Endothelial cell (in vitro differentiated cells): ENCODE measurements around the gene CDC42EP3. TPM values are rescaled to one million over a fixed set of nuclear protein-coding genes. Genes with fewer than 3 reads are reported as not detected.

ENCODE experiments used
- DNase-seq: peaks from one replicate; pipeline ENCODE4 v3.0.0; 2021; ENCODE audit warnings: low spot score
- H3K27ac Mint-ChIP-seq: one replicate; pipeline ENCODE4 v1.8.0; 2021; ENCODE audit warnings: mixed read lengths, inconsistent platforms; ENCODE audit not compliant: unreplicated experiment
- H3K27me3 Mint-ChIP-seq: one replicate; pipeline ENCODE4 v1.8.0; 2021; ENCODE audit warnings: mild to moderate bottlenecking, moderate library complexity, mixed read lengths, inconsistent platforms; ENCODE audit not compliant: unreplicated experiment
- H3K36me3 Mint-ChIP-seq: one replicate; pipeline ENCODE4 v1.8.0; 2021; ENCODE audit warnings: mild to moderate bottlenecking, low read depth, mixed read lengths, inconsistent platforms; ENCODE audit not compliant: unreplicated experiment
- H3K4me1 Mint-ChIP-seq: one replicate; pipeline ENCODE4 v1.8.0; 2021; ENCODE audit warnings: mild to moderate bottlenecking, mixed read lengths, inconsistent platforms; ENCODE audit not compliant: unreplicated experiment
- H3K4me3 Mint-ChIP-seq: one replicate; pipeline ENCODE4 v1.8.0; 2021; ENCODE audit warnings: mild to moderate bottlenecking, mixed read lengths, inconsistent platforms; ENCODE audit not compliant: unreplicated experiment
- H3K9me3 Mint-ChIP-seq: one replicate; pipeline ENCODE4 v1.8.0; 2021; ENCODE audit warnings: mixed read lengths, inconsistent platforms; ENCODE audit not compliant: unreplicated experiment
- total RNA-seq: library from RNA; stranded (reverse); fragmentation: NEBNext Ultra II Directional; extraction: Animal tissue kit (Norgen Biotek cat#: 25700); gene quantifications from one replicate; pipeline ENCODE4 v1.2.1, GENCODE V29; 2021; ENCODE audit not compliant: unreplicated experiment
- TF ChIP-seq, protein P1 (sequence below): fragments of 200-600 bp; sonication (generic); IDR thresholded peaks from one replicate; pipeline ENCODE4 v1.5.0; 2021; ENCODE audit warnings: antibody characterized with exemption; ENCODE audit not compliant: unreplicated experiment

CDC42EP3 gene
- total RNA-seq, 1 donor from 2014 or later = 53.1 TPM

DNA sequence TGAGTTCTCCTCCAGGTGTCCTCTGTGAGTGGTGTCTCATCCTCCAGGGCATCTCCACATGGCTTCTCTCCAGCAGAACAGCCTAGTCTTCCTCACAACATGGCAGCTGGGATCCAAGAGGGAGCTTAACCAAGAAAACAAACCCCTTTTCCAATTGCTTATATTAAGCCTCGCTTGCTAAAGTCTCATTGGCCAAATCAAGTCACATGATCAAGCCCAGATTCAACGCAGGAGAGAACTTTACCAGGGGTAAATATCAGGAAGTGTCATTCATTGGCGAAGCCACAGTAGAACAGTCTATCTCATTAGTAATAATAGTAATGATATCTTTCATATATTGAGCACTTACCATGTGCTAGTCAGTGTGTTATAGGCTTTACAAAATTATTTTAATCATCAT, 53.1 kb downstream of the CDC42EP3 start:
- TF ChIP-seq, protein P1, sequence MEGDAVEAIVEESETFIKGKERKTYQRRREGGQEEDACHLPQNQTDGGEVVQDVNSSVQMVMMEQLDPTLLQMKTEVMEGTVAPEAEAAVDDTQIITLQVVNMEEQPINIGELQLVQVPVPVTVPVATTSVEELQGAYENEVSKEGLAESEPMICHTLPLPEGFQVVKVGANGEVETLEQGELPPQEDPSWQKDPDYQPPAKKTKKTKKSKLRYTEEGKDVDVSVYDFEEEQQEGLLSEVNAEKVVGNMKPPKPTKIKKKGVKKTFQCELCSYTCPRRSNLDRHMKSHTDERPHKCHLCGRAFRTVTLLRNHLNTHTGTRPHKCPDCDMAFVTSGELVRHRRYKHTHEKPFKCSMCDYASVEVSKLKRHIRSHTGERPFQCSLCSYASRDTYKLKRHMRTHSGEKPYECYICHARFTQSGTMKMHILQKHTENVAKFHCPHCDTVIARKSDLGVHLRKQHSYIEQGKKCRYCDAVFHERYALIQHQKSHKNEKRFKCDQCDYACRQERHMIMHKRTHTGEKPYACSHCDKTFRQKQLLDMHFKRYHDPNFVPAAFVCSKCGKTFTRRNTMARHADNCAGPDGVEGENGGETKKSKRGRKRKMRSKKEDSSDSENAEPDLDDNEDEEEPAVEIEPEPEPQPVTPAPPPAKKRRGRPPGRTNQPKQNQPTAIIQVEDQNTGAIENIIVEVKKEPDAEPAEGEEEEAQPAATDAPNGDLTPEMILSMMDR = no peak
- no peak overlapping the region for H3K4me3 Mint-ChIP-seq
- H3K4me1 Mint-ChIP-seq = peaks cover 6% of the 10 kb centered on the region
- H3K36me3 Mint-ChIP-seq = no peaks in the 10 kb centered on the region
- H3K9me3 Mint-ChIP-seq = no peaks in the 10 kb centered on the region
- no peak overlapping the region for H3K27ac Mint-ChIP-seq
- DNase-seq = no peak
- H3K27me3 Mint-ChIP-seq = peaks cover 6% of the 10 kb centered on the region

DNA sequence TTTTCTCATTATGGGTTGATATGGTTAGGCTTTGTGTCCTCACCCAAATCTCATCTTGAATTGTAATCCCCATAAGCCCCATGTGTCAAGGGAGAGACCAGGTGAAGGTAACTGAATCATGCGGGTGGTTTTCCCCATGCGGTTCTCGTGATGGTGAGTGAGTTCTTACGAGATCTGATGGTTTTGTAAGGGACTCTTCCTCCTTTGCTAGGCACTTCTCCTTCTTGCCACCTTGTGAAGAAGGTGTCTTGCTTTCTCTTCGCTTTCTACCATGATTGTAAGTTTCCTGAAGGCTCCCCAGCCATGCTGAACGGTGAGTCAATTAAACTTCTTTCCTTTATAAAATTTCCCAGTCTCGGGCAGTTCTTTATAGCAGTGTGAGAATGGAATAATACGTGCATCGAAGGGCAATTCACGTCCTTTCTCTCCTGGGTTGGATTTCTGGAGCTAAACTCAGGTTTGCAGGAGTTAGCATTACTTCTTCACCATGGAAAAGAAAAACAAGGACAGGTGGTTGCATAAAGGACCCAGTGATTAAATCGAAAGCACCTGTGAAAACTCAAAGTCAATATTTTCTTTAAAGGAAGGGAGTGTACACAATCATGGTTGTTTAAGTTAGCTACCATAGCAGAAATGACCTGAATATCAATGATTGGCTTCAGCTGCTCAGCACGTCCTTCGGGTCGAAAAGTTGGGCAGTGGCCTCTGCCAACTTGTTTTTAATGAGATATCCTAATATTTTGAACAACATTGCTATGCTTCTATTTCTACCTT, 54.1 kb downstream of the CDC42EP3 start:
- TF ChIP-seq, protein P1 = no peak
- DNase-seq = no peak
- Mint-ChIP-seq H3K27me3 (peaks cover 6% of the 10 kb centered on the region), H3K36me3 (no peaks in the 10 kb centered on the region), H3K27ac (no peak overlapping the region), H3K4me1 (peaks cover 6% of the 10 kb centered on the region), H3K4me3 (no peak overlapping the region), H3K9me3 (no peaks in the 10 kb centered on the region)

DNA sequence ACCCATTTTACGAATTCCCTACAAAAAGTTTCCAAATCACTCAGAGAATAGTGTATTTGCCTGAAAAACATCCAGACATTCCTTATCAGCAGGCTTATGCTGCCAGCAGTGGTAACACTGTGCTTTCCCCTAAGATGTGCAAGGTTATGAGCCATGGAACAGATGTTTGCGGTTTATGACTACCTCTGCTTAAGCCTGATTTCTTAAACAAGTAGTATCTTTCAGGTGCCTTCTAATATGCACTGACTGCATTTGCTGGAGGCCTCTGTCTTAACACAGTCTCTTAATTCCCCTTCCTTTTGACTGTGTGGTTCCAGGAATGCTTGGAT, 54.8 kb downstream of the CDC42EP3 start:
- TF ChIP-seq, protein P1 = no peak
- Mint-ChIP-seq H3K9me3 (no peaks in the 10 kb centered on the region), H3K4me1 (peaks cover 6% of the 10 kb centered on the region), H3K4me3 (no peak overlapping the region), H3K27ac (no peak overlapping the region), H3K27me3 (peaks cover 6% of the 10 kb centered on the region), H3K36me3 (no peaks in the 10 kb centered on the region)
- DNase-seq = no peak

DNA sequence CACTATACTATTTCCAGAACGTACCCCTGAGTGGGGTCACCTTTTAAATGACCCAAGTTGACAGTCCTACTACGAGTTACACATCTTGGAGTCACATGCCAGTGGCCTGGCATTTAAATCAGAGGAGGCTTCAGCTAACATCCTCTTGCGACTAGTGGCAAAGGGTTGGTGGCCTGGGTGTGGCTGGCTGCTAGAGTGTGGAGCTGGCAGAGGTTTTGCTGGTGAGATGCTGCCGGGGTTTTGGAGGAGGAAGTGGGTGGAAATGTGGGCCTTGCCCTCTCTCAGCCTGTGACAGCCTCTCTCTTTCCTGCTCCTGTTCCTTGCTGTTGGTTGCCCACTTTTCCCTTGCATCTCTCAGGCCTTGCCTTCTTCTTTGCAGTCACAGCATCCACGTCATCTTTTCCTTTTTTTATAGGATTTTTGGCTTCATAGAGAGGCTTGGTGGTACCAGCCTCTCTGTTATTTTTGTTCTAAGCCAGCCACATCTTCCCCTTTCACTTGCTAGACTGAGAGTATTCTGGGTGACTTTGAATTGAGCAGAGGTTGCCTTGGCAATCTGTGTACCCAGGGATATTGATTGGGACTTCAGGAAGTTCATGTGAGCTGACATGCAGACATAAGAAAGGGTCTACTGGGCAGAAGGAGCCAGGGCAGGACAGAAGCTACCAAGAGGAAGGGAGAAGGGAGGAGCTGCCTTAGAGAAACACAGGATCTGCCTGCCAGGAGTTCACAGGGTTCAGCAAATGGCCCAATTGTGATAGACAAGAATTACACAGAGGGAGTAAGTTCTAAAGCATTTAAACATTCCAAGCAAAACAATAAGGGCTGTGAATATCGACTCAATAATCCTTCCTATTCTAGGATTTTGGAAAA, 55.4 kb downstream of the CDC42EP3 start:
- H3K27ac Mint-ChIP-seq = no peak overlapping the region
- no peak for DNase-seq
- no peaks in the 10 kb centered on the region for H3K9me3 Mint-ChIP-seq
- H3K27me3 Mint-ChIP-seq = peaks cover 6% of the 10 kb centered on the region
- no peaks in the 10 kb centered on the region for H3K36me3 Mint-ChIP-seq
- H3K4me3 Mint-ChIP-seq = no peak overlapping the region
- TF ChIP-seq, protein P1 = no peak
- peaks cover 6% of the 10 kb centered on the region for H3K4me1 Mint-ChIP-seq
